ENCODE measurements around the gene ZFR.

DNA sequence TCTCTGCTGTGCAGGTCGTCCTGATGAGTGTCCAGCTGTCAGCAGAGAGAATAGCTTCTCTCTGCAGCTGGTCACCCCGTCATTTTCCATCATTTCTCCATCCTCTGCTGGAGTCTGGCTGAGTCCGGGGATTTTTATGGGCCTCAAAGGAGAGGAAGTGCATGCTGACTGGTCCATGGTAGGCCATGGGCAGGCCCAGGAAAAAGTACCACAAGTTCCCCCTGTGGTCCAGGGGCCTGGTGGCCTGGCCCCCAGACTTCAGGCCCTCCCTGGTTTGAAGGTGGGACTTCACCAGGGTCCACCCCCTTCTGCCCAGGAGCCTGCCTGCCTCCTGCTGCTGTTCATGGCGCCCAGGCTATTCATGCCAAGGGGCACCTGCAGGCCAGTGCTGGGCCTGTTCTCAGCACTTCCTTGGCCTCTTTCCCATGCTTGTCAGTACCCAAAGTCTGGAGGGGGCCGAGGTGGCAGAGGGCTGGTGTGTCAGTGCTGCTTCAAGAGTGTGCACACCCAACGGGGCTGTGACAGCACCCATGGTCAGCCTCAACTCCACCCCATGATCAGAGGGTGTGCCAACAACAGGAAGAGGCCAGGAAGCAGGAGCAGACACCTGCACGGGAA, 124.5 kb downstream of the ZFR start:
- TF ChIP-seq EZH2phosphoT487 (IDR thresholded peaks at IDR 0.05; ENCODE audit: insufficient read depth, low read depth): no peak
- TF ChIP-seq EZH2 (IDR thresholded peaks at IDR 0.05; ENCODE audit: insufficient read depth, poor library complexity, severe bottlenecking): no peak
